Measurements from ENCODE around the gene ZBTB24.

The ZBTB24 gene

GRCh38 chr6:109498052-109498451, 15.0 kb upstream of the ZBTB24 start:
- DNase-seq, result no peak

GRCh38 chr6:109496036-109496772, 13.2 kb upstream of the ZBTB24 start:
- no peak for DNase-seq

- no peak for DNase-seq
Observed at GRCh38 chr6:109493865-109494264, 10.8 kb upstream of the ZBTB24 start.

- DNase-seq, result no peak
Observed at GRCh38 chr6:109491207-109491938, 8.4 kb upstream of the ZBTB24 start.

GRCh38 chr6:109490713-109491112, 7.7 kb upstream of the ZBTB24 start:
- DNase-seq, result no peak

- DNase-seq, result no peak
Observed at GRCh38 chr6:109488001-109488400, 5.0 kb upstream of the ZBTB24 start.

GRCh38 chr6:109486068-109486467, 3.0 kb upstream of the ZBTB24 start:
- DNase-seq, result no peak

GRCh38 chr6:109485266-109485935, 2.4 kb upstream of the ZBTB24 start:
- DNase-seq, result no peak

GRCh38 chr6:109484122-109484521, 1.1 kb upstream of the ZBTB24 start:
- DNase-seq, result no peak

GRCh38 chr6:109483735-109484057, 677 bp upstream of the ZBTB24 start:
- DNase-seq, result no peak

- no peak for DNase-seq
Observed at GRCh38 chr6:109480993-109481480, 2.0 kb downstream of the ZBTB24 start.

GRCh38 chr6:109478841-109479624, 4.0 kb downstream of the ZBTB24 start:
- DNase-seq, result no peak

GRCh38 chr6:109478222-109478805, 4.7 kb downstream of the ZBTB24 start:
- no peak for DNase-seq

GRCh38 chr6:109477725-109478124, 5.3 kb downstream of the ZBTB24 start:
- DNase-seq, result no peak

GRCh38 chr6:109477184-109477583, 5.8 kb downstream of the ZBTB24 start:
- DNase-seq, result no peak

- DNase-seq, result no peak
Observed at GRCh38 chr6:109475625-109476024, 7.4 kb downstream of the ZBTB24 start.

- no peak for DNase-seq
Observed at GRCh38 chr6:109474995-109475394, 8.0 kb downstream of the ZBTB24 start.

GRCh38 chr6:109473120-109473519, 9.9 kb downstream of the ZBTB24 start:
- no peak for DNase-seq

- no peak for DNase-seq
Observed at GRCh38 chr6:109472132-109472995, 10.7 kb downstream of the ZBTB24 start.

GRCh38 chr6:109471105-109471810, 11.8 kb downstream of the ZBTB24 start:
- no peak for DNase-seq

GRCh38 chr6:109469591-109470189, 13.3 kb downstream of the ZBTB24 start:
- no peak for DNase-seq
